Vagina (tissue), 2 donors: ENCODE data around the gene LRRC8A.

Source experiments
- CTCF ChIP-seq, 3 experiments: fragments of 450-650 bp in 2 of 3; fragments of 200-600 bp in 1 of 3; sonication (generic) in 1 of 3; IDR thresholded peaks; one replicate each; pipeline ENCODE4 v1.5.1; 2017 to 2019; ENCODE audit warnings: antibody characterized with exemption in 3 of 3, mild to moderate bottlenecking in 2 of 3, moderate library complexity in 2 of 3
- POLR2A ChIP-seq, 2 donors: fragments of 450-650 bp; IDR thresholded peaks; one replicate each; pipeline ENCODE4 v1.6.1; 2017; ENCODE audit warnings: antibody characterized with exemption in 2 of 2, mild to moderate bottlenecking in 2 of 2, moderate library complexity in 2 of 2
- POLR2AphosphoS5 ChIP-seq, 2 donors: sonication (generic); formaldehyde crosslinking; IDR thresholded peaks; one replicate each; pipeline ENCODE4 v1.9.0; 2017; ENCODE audit warnings: antibody characterized with exemption in 2 of 2, mild to moderate bottlenecking in 2 of 2, low read depth in 1 of 2; ENCODE audit not compliant: insufficient read depth in 1 of 2

GRCh38 chr9:128860937-128861336 is 21.0 kb upstream of the LRRC8A start:
- no peak for TF ChIP-seq CTCF (IDR thresholded peaks at IDR 0.05)
- no peak for TF ChIP-seq POLR2A (IDR thresholded peaks at IDR 0.05)
- TF ChIP-seq POLR2AphosphoS5 (IDR thresholded peaks at IDR 0.05; ENCODE audit: insufficient read depth in 1 of 2, low read depth in 1 of 2), result no peak
